ENCODE measurements around the gene GFER.

GRCh38 chr16:1991948-1992703 is 8.1 kb downstream of the GFER start:
- no peak for TF ChIP-seq CTCF (IDR thresholded peaks at IDR 0.05)
- TF ChIP-seq POLR2A (IDR thresholded peaks at IDR 0.05), result no peak
